Medulla oblongata (tissue), 1 donor: ENCODE measurements around the gene WNT7B.
A peak's percentile ranks its signal among the peaks of the same experiment; 100 is the strongest.

ENCODE experiments used
- DNase-seq: peaks from one replicate; pipeline ENCODE4 v3.0.0-alpha.2; 2015; ENCODE audit errors: extremely low spot score

WNT7B gene

DNA sequence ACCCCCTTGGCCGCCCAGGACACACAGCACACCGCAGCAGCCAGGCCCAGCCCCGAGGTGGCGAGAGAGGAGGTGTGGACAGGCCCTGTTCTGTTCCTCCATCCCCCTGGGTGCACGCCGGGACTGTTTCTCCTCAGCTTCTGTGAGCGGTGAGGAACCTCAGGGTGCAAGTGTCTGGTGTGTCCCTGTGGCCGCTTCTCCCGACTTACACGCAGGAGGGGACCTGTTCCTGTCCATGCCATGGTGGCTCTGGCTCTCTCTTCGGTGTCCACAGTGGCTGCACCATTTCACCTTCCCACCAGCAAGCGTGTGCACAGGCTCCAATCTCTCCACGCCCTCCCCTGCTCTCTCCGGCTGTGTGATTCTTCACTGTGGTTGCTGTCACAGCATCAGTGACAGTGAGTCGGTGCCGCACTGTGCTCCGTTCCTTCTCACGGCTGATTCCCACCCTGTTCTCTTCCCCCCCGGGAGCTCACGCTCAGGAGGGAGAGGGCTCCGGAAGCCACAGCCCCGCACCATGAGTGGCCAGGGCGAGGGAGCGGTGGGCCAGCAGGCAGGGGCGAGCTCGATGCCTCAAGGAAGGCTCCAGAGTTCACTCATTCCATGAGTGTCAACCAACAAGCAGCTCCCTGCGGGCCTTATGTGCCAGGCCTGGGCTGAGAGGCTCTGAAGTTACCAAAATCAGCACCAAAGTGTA is 18.6 kb upstream of the WNT7B start:
- DNase-seq: no peak

DNA sequence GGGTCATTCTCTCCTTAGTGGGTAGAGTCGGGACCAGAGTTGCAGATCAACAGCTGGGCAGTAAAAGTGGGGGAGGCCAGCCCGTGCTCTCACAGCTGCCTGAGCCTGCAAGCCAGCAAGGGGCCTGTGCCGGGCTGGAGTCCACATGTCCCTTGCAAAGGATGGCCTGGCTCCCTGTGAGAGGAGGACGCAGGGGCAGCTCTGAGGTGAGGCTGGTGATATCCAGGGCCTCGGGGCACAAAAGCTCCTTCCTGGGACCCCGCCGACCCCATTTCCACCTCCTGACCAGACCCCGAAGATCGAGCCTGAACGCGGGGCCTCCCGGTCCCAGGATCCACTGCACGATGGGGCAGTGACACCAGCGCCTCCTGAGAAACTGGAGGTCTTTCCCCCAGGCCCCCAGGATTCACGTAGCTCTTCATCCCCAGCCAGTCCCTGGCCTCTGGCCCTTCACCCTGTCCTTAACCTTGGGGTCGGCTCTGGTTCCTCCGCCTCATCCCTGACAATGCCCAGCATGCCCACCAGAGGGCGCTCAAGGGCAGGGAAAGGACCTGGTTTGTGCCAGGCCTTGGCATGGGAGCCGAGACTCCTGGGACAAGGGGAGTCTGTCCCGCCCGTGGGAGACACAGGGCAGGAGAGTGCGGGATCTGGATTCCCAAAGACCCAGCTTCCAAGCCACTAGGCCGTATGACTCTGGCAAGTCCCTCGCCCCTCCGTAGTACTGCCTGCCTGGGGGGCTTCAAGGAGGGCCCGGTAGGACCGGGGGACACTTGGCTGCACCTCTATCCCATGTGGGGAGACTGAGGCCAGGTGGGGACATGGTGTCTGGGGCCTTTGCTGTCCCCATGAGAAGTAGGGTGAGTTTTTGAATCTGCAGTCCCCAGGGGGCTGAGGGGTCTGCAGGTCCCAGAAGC is 17.8 kb upstream of the WNT7B start:
- peak; percentile 89 for DNase-seq

DNA sequence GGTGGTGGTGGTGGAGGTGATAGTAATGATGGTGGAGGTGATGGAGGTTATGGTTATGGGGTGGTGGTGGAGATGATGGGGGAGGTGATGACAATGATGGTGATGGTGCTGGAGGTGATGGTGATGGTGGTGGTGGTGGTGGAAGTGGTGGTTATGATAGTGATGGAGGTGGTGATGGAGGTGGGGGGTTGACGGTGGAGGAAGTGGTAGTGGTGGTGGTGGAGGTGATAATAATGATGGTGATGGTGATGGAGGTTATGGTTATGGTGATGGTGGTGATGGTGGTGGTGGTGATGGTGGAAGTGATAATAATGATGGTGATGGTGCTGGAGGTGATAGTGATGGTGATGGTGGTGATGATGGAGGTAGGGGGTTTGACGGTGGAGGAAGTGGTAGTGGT is 16.9 kb upstream of the WNT7B start:
- DNase-seq: no peak

DNA sequence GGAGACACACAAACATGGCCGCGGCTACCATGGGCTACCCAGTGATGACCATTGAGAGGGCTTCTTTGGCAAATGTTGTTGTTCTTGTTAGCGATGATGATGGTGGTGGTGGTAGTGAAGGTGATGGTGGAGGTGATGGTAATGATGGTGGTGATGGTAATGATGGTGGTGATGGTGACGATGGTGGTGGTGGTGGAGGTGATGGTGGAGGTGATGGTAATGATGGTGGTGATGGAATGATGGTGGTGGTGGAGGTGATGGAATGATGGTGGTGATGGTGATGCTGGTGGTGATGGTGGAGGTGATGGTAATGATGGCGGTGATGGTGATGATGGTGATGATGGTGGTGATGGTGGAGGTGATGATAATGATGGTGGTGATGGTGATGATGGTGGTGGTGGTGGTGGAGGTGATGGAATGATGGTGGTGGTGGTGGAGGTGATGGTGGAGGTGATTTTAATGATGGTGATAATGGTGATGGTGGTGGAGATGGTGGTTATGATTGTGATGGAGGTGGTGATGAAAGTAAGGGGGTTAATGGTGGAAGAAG is 16.3 kb upstream of the WNT7B start:
- no peak for DNase-seq

DNA sequence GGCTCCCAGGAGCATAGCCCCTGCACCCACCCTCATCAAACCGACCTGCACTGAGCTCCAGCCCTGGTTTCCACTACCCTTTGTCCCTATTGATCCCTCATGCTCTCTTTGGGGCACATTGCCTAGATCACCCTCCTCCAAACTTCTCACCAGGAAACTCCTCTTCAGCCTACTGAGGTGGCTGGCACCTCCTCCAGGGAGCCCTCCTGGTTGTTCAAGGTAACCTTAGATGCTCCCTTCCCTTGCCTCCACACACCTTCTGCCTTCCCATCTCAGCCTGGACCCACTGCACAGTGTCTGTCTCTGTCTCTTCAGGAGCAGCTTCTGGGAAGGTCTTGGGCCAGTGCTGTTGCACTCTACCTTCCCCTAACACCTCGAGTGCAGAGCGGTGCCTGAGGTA is 15.8 kb upstream of the WNT7B start:
- no peak for DNase-seq

DNA sequence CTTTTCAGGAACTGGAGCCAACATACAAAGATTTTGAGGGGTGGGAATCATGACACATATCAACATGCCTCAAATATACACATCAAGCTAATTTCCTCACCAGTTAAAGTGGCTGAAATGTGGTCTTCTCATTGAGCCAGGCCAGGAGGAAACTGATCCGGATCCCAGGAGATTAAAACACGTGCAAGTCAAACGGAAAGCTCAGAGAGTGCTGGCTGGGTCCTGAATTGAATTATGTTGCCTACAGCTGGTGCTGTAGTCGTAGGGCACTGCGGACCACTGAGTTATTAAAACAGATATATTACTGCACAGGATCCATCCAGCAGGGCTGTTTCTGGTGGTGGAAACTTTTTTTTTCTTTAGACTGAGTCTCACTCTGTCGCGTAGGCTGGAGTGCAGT is 14.1 kb upstream of the WNT7B start:
- no peak for DNase-seq

DNA sequence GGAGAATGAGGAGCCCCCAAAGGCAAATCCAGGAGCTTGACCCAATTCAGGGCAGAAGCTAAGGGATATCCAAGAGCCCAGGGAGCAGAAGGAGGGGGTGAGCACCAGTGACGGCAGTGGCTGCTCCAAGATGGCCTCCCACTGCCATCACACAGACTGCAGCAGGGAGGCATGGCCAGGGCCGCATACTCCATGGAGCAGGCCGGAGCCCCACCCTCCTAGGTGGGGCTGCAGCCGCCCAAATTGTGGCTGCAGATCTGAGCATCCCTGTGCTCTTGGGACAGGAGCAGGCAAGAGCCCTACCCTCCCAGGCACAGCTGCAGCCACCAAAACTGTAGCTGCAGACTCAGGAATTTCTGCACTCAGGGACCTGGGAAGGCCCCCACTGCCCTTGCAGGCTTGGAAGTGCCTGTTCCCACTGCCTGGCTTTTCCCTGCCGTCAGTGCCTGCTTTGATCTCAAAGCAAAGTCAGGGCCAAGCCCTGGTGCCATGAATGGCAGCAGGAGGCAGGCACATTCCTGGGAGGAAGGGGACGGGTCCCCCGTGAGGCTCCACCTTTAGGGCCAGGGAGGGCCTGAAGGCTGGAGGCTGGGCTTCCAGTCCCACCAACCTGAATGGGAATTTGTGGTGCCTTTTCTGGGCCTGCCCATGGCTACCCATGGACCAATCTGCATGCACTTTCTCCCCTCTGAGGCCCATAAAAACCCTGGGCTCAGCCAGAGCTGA is 10.3 kb upstream of the WNT7B start:
- no peak for DNase-seq

DNA sequence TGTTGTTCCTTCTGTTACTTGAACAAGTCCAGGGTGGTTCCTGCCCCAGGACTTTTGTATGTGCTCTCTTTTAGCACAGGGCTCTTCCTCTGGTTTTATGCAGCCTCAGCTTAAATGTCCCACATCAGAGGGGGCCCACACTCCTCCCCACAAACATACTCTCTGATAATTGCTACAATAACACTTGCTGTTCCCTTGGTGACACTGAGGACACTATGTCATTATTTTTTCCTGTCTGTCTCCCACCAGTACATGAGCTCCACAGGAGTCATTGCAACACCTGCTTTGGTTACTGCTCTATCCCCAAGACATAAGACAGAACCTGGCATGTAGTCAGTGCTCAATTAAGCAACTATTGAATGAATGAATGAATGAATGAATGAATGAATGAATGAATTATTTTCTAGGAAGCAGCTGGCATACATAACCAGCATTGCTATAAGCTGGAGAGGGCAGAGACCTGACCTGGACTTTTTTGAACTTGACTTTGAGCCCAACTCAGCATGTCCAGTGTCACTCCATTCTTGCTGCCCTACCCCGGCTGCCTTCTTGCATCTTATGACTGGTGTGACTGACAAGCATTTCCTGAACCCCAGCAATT is 7.5 kb upstream of the WNT7B start:
- DNase-seq: no peak

DNA sequence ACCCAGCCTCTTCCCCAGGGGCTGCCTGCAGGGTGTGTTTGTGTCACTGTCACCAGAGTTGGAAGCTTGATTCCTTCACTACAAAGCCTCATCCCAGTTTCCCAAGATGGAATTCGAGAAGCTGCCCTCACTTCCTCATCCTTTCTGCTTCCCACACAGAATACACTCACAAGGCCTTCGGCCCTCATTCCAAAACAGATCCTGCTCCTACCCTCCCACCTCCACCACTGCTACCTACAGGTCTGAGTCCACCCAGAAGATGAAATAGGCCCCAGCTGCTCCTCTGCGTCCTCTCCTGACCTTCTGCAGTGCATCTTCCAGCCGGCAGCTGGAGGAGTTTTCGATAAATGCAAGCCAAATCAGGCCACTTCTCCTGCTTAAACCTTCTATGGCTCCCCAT is 6.8 kb upstream of the WNT7B start:
- DNase-seq: no peak

DNA sequence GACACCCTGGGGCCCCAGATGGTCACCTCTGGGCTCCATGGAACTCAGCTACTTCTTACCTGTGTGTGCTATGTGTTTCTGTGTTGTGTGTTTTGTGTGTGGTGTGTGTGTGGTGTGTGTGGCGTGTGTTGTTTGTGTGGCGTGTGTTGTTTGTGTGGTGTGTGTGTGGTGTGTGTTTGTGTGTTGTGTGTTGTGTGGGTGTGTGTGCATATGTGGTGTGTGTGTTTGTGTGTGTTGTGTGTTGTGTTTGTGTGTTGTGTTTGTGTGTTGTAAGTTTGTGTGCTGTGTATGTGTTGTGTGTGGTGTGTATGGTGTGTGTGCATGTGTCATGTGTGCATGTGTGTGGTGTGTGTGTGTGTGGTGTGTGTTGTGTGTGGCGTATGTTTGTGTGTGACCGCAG is 3.8 kb upstream of the WNT7B start:
- DNase-seq: no peak

DNA sequence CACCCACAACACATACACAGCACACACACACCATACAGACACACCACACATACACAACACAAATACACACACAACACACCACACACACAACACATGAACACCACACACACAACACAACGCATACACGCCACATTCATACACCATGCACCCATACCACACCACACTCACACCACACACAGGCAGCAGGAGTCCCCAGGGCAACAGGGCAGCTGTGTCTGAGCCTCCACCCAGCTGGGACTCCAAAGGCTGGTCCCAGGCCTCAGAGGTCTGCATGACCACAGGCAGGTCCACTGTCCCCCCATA is 3.3 kb upstream of the WNT7B start:
- no peak for DNase-seq

DNA sequence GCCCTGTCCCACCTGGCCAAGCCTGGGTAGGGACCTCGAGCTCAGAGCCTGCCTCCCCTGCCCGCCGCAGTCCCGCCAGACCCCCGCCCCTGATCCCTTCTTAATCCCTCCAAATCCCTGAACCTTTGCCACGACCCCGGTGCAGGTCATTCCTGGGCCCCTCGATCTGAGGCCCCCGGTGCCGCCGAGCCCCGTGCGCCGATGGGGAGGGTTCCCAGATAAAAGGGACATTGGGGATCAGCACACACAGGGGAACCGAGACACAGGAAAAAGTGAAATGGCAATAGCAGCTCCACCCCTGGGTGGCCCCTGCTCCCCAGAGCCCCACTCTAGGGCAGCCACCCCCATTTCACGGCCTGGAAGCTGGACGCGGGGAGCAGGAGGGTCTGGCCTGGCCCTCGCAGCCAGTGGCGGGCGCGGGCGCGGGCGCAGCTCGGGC is 1.3 kb upstream of the WNT7B start:
- DNase-seq: no peak

DNA sequence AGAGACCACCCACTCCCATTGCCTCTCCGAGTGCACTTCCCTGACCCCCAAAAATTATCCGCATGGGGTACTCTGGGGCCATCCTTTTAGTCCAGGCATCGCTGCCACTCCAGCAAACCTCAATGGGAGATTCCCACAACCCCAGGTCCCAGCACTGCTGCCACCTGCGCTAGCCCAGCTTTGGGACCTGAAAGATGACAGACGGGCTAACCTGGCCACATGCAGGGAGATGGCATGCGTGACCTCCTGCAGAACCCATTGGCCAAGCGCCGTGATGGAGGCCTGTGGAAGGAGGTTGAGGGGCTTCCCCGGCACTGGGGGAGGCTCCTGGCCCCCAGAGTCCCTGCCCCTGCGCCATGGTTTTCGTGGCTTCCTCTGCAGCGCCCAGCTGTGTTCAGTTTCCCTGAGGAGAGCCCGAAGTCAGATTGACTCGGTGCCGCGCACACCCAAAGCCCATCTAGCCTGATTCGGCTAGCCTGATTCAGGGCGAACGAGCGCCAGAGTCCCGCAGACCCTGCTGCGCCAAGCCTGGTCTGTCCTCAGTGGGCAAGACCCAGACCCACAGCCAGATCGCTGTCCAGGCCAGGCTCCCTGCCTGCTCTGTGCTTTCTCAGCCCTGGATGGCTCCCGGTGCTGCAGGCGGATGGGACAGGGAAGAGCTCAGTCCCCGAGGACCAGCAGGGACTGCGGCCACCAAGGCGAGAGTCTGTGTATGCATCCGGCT is 751 bp upstream of the WNT7B start:
- DNase-seq: no peak

DNA sequence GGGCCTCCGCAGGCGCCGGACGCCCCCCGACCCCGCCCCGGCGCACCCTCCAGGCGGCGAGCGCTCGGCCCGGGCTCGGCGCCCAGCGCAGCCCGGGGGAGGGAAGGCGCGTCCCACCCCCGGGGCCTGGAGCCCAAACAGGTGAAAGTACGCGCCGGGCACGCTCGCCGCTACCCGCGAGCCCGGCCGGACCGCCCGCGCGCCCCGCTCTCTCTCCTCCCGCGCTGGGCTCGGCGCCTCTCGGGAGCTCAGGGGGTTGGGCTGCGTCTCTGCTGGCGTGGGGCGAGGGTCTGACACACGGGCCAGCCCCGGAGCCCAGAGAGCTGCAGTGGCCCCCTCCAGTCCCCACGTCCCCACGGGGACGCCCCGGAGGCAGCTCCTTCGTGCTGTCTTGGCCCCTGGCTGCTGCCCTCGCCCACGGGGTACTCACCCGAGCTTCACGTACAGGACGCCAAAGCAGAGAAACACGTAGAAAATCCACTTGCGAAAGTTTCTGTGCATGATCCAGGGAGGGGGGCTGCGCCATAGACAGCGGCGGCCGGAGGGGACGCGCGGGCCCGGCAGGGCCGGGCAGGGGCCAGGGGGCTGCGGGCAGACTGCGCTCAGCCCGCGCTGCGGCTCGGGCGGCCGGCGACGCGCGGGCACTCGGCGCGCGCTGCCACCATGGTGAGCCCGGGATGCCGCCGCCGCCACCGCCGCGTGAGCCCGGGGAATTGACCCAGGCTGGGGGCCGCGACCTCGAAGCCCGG is 534 bp downstream of the WNT7B start:
- DNase-seq: no peak

DNA sequence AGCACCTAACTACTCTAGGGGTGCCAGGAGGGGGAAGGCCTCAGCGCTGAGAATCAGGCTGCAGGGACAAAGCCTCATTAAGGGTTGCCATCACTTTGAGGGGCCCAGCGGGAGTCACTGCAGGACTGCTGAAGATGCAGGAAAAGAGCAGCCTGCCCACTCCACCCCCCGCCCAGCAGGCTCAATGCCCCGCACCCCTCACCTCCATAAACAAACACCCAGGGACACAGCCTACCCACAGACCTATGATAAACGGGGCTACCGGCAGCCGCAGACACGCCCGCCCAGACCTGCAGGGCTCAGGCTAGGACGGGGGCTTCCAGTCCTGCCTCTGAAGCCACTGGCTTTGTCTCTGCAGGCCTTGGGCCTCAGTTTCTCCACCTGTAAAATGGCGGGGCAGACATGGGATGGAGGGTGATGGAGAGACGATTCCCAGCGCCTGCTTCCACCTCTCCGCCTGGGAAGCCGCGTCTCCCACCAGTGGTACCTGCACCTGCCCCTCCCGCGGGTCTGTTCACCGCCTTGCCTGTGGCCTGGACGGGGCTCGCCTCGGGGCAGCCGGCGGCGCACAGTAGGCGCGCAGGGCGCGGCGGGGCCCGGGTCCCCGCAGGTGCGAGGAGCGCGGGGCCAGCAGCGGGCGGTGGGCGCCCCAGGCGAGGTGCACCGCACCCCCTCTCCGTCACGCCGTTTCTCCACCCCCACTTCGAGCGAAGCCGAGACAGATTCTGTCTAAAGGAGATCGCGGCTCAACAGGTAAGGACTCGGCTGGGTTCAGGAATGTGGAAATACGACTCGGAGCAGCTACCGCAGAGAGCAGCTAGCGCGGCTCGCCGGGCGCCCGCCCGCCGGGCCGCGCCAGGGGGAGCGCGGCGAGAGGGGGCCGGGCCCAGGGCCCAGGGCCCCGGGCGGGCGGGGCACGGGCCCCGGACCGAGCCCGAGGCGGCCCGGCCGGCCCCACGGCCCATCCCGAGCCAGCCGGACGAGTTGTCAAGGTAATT is 1.5 kb downstream of the WNT7B start:
- no peak for DNase-seq

DNA sequence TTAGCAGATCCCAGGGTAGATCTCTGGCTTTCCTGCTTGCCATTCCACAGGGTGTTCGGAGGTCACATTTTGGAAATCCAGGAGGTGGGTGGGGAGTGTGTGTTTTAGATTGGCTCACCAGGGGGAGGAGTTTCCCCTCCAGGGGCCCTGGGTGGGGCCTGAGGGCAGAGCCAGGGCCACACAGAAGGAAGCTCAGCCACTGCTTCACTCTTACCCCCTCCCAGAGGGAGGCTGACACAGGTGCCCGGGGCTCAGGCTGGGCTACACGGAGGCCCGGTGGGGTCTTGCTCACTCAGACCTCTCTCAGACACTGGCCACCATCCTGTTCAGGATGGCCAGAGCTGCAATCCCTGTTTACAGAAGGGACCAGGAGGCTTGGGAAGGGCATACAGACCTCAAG is 2.5 kb downstream of the WNT7B start:
- DNase-seq: no peak

DNA sequence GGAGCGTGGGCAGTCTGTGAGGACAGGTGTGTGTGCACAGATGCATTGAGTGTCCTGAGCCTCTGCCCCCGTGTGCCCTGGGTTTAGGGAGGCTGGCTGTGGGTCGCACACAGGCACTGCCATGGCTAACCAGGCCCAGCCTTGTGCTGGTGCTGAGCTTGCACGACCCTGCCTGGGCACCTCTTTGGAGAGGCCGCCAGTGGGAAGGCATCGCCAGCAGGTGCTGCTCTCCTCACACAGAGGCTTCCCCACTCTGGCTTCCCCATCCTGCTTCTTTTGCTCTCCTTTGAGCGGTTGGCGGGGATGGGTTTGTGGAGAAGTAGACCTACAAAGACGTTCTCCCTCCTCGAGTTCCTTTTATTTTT is 4.1 kb downstream of the WNT7B start:
- no peak for DNase-seq

DNA sequence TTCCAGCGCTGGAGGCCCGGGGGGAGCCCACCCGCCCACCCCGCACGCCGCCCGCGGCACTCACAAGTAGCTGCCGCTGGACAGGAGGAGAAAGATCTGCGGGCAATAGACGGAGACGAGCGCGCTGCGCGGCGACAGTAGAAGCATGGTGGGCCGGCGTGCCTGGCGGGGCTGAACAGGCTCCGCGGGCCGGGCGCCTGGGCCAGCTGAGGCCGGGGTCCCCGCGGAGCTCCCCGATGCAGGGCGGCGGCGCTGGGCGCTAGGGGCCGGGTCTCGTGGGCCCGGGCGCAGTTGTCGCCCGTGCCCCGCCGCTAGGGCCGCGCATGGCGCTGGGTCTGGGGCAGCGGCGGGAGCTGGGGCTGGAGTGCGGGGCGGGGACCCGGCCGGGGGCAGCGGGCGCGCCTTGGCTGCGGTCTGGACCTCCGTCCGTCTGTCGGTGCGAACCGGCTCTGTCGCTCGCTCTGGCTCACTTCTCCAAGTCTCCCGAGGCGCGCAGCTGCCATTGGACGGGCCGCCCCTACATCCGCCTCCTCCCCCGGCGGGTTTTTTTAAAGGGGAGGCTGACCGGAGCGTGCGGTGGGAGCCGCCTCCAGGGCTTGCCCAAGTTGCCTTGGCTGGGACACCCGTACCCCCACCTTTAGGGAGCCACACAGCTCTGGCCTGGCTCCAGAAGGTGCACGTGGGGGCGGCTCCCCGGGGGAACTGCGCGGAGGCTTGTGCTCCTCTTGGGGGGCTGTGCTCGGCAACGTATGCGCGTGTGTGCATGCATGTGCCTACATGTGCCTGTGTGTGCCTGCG is 4.7 kb downstream of the WNT7B start:
- no peak for DNase-seq
